H4 (cell line): ENCODE data around the gene OR14A16. TPM values are rescaled to one million over a fixed set of nuclear protein-coding genes. Genes with fewer than 3 reads are reported as not detected.

Source experiments
- DNase-seq: peaks from one replicate; pipeline ENCODE4 v3.0.0-alpha.2; 2015; ENCODE audit warnings: low spot score
- total RNA-seq: library from RNA; depleted of rRNA; stranded (reverse); fragments of >200 nt; shearing (Covaris generic); gene quantifications from 2 replicates; pipeline ENCODE4 v1.2.3, GENCODE V29; 2014; rRNA removed

The OR14A16 gene
- total RNA-seq = not detected in 2 replicates

GRCh38 chr1:247824023-247824422 lies at the start of gene OR14A16:
TSS of gene OR14A16 (minus strand) at chr1:247824119. CDS start at chr1:247815729, 8,390 bp downstream.
- DNase-seq = no peak

GRCh38 chr1:247865416-247865815 lies 41.5 kb upstream of the OR14A16 start:
- no peak for DNase-seq

GRCh38 chr1:247864644-247865043 lies 40.7 kb upstream of the OR14A16 start:
- DNase-seq = no peak

GRCh38 chr1:247862756-247863155 lies 38.8 kb upstream of the OR14A16 start:
- no peak for DNase-seq

- no peak for DNase-seq
Observed at GRCh38 chr1:247857985-247858619, 34.2 kb upstream of the OR14A16 start.

- no peak for DNase-seq
Observed at GRCh38 chr1:247857069-247857984, 33.4 kb upstream of the OR14A16 start, which contains the start of gene TRIM58. TSS of gene TRIM58 (plus strand) at chr1:247857187. CDS start at chr1:247857247, 60 bp downstream.

- no peak for DNase-seq
Observed at GRCh38 chr1:247855911-247856310, 32.0 kb upstream of the OR14A16 start.

- no peak for DNase-seq
Observed at GRCh38 chr1:247854899-247855545, 31.1 kb upstream of the OR14A16 start.

- DNase-seq = no peak
Observed at GRCh38 chr1:247849616-247850015, 25.7 kb upstream of the OR14A16 start.

- no peak for DNase-seq
Observed at GRCh38 chr1:247848346-247848745, 24.4 kb upstream of the OR14A16 start.

GRCh38 chr1:247845693-247846017 lies 21.7 kb upstream of the OR14A16 start:
- DNase-seq = no peak

- DNase-seq = no peak
Observed at GRCh38 chr1:247845011-247845692, 21.2 kb upstream of the OR14A16 start.

- no peak for DNase-seq
Observed at GRCh38 chr1:247843411-247843810, 19.5 kb upstream of the OR14A16 start.

- no peak for DNase-seq
Observed at GRCh38 chr1:247841796-247842195, 17.9 kb upstream of the OR14A16 start, which contains the start of gene OR11L1. TSS of gene OR11L1 (minus strand) at chr1:247841896. CDS start at chr1:247841896, 0 bp downstream.

GRCh38 chr1:247840818-247841217 lies 16.9 kb upstream of the OR14A16 start:
- no peak for DNase-seq

- DNase-seq = no peak
Observed at GRCh38 chr1:247833601-247834000, 9.7 kb upstream of the OR14A16 start.

- DNase-seq = no peak
Observed at GRCh38 chr1:247829656-247830055, 5.7 kb upstream of the OR14A16 start.

- no peak for DNase-seq
Observed at GRCh38 chr1:247825362-247825761, 1.4 kb upstream of the OR14A16 start.

- DNase-seq = no peak
Observed at GRCh38 chr1:247822060-247822459, 1.9 kb downstream of the OR14A16 start.

- DNase-seq = no peak
Observed at GRCh38 chr1:247812637-247813036, 11.3 kb downstream of the OR14A16 start.

- DNase-seq = no peak
Observed at GRCh38 chr1:247797518-247797917, 26.4 kb downstream of the OR14A16 start.

- DNase-seq = no peak
Observed at GRCh38 chr1:247769603-247770002, 54.3 kb downstream of the OR14A16 start.
